AG04449 (cell line): ENCODE data around the gene TDRD5.

ENCODE experiments used
- CTCF ChIA-PET: fragments of 350-600 bp; formaldehyde crosslinking; extraction: SDS; loops from one replicate; lab custom pipeline; 2021; ENCODE audit warnings: antibody characterized with exemption; lab: Yijun Ruan, JAX
- POLR2A ChIA-PET: fragments of 400-600, 350-600 bp; formaldehyde crosslinking; extraction: SDS; loops from one replicate; lab custom pipeline; 2020; ENCODE audit warnings: antibody characterized with exemption, inconsistent platforms; lab: Yijun Ruan, JAX
- DNase-seq: peaks from one replicate; pipeline ENCODE4 v3.0.0-alpha.2; 2010; ENCODE audit warnings: low read depth, low spot score
- H3K4me3 ChIP-seq: 2 replicates; pipeline ENCODE4 v1.5.1; 2011; ENCODE audit warnings: low read depth, mild to moderate bottlenecking, control low read depth, low read length
- CTCF ChIP-seq: IDR thresholded peaks from one replicate; pipeline ENCODE4 v1.5.1; 2011; ENCODE audit warnings: mild to moderate bottlenecking, moderate library complexity, low read length, control low read depth, inconsistent platforms; ENCODE audit not compliant: insufficient read depth; ENCODE audit errors: missing control alignments

TDRD5 gene

GRCh38 chr1:179598631-179599030, 7.0 kb downstream of the TDRD5 start:
- POLR2A ChIA-PET: no interaction called here
- no peak for TF ChIP-seq CTCF
- no peak overlapping the region for H3K4me3 ChIP-seq
- no peak for DNase-seq
- CTCF ChIA-PET: interaction anchor here (2.0 kb wide), 1 partner anchor 347 kb away, joined by 12 read pairs; no protein-coding TSS in a partner anchor

- ChIA-PET POLR2A (no interaction called here), CTCF (interaction anchor here (2.0 kb wide), 1 partner anchor 348 kb away, joined by 12 read pairs; no protein-coding TSS in a partner anchor)
- no peak overlapping the region for H3K4me3 ChIP-seq
- no peak for DNase-seq
- TF ChIP-seq CTCF: peak; percentile 23
These were observed 8.1 kb downstream of the TDRD5 start for GRCh38 chr1:179599623-179600249.

GRCh38 chr1:179601093-179601492, 9.5 kb downstream of the TDRD5 start:
- POLR2A ChIA-PET: no interaction called here
- CTCF ChIA-PET: no interaction called here

GRCh38 chr1:179612361-179612760, 20.7 kb downstream of the TDRD5 start:
- no peak for DNase-seq

More at GRCh38 chr1:179601093-179601492, 9.5 kb downstream of the TDRD5 start:
- no peak for DNase-seq
- H3K4me3 ChIP-seq: no peak overlapping the region
- TF ChIP-seq CTCF: no peak

GRCh38 chr1:179630719-179631118, 39.1 kb downstream of the TDRD5 start:
- POLR2A ChIA-PET: no interaction called here
- CTCF ChIA-PET: no interaction called here
- no peak for DNase-seq

More at GRCh38 chr1:179612361-179612760, 20.7 kb downstream of the TDRD5 start:
- no peak overlapping the region for H3K4me3 ChIP-seq
- TF ChIP-seq CTCF: no peak
- POLR2A ChIA-PET: no interaction called here
- CTCF ChIA-PET: no interaction called here

More at GRCh38 chr1:179630719-179631118, 39.1 kb downstream of the TDRD5 start:
- no peak for TF ChIP-seq CTCF
- H3K4me3 ChIP-seq: no peak overlapping the region
